Thoracic aorta endothelial cell (primary cell): Measurements from ENCODE around the gene MRAP. TPM values are rescaled to one million over a fixed set of nuclear protein-coding genes. Genes with fewer than 3 reads are reported as not detected.

ENCODE experiments used
- total RNA-seq: library from RNA; depleted of rRNA; stranded (reverse); fragments of >200 nt; gene quantifications from 2 replicates; pipeline ENCODE4 v1.2.3, GENCODE V29; 2012

The MRAP gene
- total RNA-seq, result not detected in 2 replicates

GRCh38 chr21:32298658-32299081 lies at the start of gene MRAP:
Gene MRAP (plus strand): TSS chr21:32298855. CDS start chr21:32298972, 117 bp downstream.

GRCh38 chr21:32278518-32279376 lies 19.9 kb upstream of the MRAP start, which contains the start of gene MIS18A:
Gene MIS18A (minus strand): TSS chr21:32279049. CDS start chr21:32279014, 35 bp downstream.

Other genes with a start within 250 kb of the MRAP start
- gene MIS18A, start 19.8 kb upstream of the MRAP start, total RNA-seq, result 16.1 and 23.2 TPM in 2 replicates
- gene URB1, start 94.2 kb downstream of the MRAP start, total RNA-seq, result 30.3 and 30.7 TPM in 2 replicates
- 34.9 and 38.8 TPM in 2 replicates for gene EVA1C, start 113.9 kb downstream of the MRAP start, total RNA-seq